RCC 7860 (cell line): ENCODE data around the gene FOXR1.

Experiments
- DNase-seq: peaks from one replicate; pipeline ENCODE4 v3.0.0-alpha.2; 2015; ENCODE audit warnings: low spot score
- FAIRE-seq: peaks from 2 replicates; lab custom pipeline; 2012; peaks lifted over from hg19 to GRCh38; lab: Jason Lieb, UNC

The FOXR1 gene

DNA sequence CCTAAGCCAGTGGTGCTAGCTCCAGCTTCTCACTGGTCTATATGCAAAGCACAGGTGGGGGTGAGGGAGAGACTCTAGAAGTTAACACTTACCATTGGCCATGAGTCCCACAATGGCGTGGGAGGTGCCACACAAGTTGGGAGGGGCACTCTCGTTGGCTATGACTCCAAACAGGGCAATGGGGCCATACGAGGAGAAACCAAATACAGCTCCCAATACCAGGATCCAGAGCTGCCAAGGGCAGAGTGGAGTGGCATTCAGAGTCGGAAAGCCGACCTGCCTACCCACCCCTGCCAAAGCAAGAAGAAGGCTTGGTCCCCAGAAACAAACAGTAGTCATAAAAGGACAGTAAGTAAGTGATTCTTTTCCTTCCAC, 53.5 kb downstream of the FOXR1 start:
- no peak for DNase-seq
- FAIRE-seq = no peak

DNA sequence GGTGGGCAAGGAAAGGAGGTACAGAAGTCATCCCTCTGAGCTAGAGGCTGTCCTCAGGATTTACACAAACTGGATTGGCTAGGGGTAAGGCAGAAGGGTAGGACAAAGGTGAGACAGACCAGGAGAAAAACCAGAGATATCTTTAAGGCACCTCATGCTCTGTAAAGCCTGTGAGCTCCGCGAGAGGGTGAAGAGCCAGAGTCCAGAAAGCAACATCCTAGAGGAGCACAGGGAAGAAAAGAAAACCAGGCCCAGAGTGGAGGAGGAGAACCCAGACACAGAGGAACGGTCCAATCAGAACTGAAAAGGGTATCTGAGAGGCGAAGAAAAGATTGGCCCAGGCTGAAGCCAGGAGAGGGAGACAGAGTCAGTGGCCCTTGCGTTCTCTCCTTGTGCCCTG, 54.0 kb downstream of the FOXR1 start:
- FAIRE-seq (no peak), DNase-seq (no peak)

DNA sequence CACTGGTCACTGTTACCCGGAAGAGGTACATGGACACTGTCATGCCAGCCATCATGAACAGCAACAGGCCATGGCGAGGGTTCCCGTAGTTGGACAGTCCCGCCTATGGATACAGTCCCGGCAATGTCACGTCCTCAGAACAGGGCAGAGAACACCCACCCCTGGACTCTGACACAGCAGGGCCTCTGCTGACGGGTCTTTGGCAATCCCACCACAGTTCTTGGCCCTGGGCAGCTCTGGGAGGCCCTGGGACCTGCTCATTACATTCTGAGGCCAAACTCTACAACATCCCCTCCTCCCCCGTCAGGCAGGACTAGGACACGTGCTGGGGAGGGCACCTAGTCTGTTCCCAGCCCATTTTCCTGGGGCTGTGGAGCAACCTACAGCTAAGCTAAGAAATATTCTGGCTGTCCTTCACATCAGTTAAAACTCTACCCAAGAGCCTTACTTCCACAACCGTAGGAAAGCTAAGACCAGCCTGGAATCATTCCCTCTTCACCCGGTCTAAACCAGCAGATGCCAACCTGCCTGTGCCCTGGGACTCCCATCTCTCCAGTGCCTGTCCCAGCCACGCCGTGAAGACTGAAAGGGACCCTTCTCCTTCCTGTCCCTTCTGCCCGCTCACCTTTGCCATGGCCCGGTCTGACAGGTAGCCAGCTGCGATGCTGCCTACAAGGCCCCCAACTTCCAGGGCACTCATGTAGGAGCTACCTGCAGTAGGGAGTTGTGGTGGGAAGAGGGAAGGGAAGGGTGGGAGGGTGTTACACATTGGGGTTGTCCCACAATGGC, 54.6 kb downstream of the FOXR1 start:
- FAIRE-seq = no peak
- no peak for DNase-seq

- FAIRE-seq (no peak), DNase-seq (no peak)
Observed at GRCh38 chr11:119026970-119027369, 55.4 kb downstream of the FOXR1 start.

- FAIRE-seq = no peak
- DNase-seq = no peak
Observed at GRCh38 chr11:119027561-119028345, 56.2 kb downstream of the FOXR1 start.

- DNase-seq (no peak), FAIRE-seq (no peak)
Observed at GRCh38 chr11:119028346-119029068, 56.9 kb downstream of the FOXR1 start.

GRCh38 chr11:119029069-119029339, 57.4 kb downstream of the FOXR1 start:
- DNase-seq (no peak), FAIRE-seq (no peak)

DNA sequence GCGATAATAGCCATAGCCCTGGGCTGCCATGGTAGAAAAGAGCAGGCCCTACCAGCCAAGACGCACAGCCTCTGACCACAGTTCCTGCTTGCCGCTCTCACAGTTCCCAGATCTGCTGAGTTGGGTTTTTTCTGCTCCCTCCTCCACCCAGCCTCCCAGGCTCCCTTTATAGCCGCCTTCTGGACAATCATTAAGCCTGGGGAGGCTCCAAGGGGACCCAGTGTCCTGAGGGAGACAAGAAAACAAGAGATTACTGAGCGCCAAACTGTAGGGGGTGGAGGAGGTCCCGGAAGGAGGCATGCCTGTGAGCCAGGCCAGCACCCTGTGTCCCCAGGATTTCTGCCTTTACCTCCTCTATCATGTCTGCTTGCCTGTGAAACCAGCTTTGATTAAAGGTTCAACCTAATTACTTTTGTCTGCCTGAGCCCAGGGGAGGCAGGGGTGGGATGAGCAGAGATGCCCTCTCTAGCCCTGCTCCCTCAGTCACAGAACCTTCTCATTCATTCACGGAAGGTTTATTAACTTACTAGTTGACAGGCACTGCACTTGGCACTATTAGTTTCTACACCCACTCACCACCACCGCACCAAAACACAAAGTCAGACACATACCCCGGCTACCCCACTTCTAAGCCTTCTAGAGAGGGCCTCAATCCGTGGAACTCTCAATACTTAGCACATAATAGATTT, 57.9 kb downstream of the FOXR1 start:
- FAIRE-seq = peak; percentile 90
- DNase-seq = peak; percentile 85

DNA sequence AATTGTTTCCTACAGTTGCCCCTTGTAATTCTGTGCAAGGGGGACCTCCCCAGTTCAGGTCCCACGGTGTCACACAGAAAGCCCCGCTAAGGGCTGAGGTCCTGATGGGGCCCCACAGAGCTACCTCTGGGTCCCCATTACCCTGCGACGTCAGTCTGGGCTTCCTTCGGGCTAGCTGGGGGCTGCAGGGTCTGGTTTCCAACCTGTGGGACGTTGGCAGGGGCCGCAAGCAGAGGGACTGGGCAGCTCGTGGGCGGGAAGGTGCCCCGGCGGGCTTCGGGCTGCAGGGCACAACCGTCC, 58.4 kb downstream of the FOXR1 start:
- FAIRE-seq = no peak

GRCh38 chr11:119030329-119031047, 58.9 kb downstream of the FOXR1 start, which contains the start of gene SLC37A4:
Gene SLC37A4, minus strand, starts transcription at chr11:119030877.
- DNase-seq (peak; percentile 90), FAIRE-seq (peak; percentile 74)

More for the DNA sequence above, 58.4 kb downstream of the FOXR1 start:
- no peak for DNase-seq
